GM19240 (cell line): Measurements from ENCODE around the gene CXCR4.
A peak's percentile ranks its signal among the peaks of the same experiment; 100 is the strongest.

Source experiments
- DNase-seq: peaks from one replicate; pipeline ENCODE4 v3.0.0; 2011; ENCODE audit warnings: low spot score; ENCODE audit not compliant: insufficient read length

CXCR4 gene

GRCh38 chr2:136117909-136118818, at the start of gene CXCR4:
Gene CXCR4, minus strand, starts transcription at chr2:136118149. Its CDS starts 89 bp downstream, at chr2:136118060.
- DNase-seq = peak; percentile 47

- no peak for DNase-seq
Measured at GRCh38 chr2:136164280-136164776, 46.4 kb upstream of the CXCR4 start.

- no peak for DNase-seq
Measured at GRCh38 chr2:136162438-136162837, 44.5 kb upstream of the CXCR4 start.

DNA sequence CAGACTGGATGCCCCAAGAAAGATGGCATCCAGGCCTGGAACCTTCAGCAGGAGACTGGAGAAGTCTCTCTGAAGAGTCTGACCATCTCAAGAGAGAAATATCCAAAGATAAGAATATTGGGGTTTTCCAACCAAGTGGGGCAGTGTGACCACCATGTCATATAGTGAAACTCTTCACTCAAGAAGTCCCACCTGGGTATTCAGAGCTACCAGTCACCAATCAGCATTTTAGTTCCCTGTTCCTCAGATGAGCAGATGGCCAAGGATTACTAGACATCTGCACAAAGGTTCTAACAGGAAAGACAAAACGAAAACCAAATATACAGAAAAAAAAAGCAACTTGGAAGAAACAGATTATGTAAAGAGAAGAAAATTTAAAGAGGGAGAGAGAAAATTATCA, 38.5 kb upstream of the CXCR4 start:
- DNase-seq = no peak

GRCh38 chr2:136154384-136154783, 36.4 kb upstream of the CXCR4 start:
- no peak for DNase-seq

DNA sequence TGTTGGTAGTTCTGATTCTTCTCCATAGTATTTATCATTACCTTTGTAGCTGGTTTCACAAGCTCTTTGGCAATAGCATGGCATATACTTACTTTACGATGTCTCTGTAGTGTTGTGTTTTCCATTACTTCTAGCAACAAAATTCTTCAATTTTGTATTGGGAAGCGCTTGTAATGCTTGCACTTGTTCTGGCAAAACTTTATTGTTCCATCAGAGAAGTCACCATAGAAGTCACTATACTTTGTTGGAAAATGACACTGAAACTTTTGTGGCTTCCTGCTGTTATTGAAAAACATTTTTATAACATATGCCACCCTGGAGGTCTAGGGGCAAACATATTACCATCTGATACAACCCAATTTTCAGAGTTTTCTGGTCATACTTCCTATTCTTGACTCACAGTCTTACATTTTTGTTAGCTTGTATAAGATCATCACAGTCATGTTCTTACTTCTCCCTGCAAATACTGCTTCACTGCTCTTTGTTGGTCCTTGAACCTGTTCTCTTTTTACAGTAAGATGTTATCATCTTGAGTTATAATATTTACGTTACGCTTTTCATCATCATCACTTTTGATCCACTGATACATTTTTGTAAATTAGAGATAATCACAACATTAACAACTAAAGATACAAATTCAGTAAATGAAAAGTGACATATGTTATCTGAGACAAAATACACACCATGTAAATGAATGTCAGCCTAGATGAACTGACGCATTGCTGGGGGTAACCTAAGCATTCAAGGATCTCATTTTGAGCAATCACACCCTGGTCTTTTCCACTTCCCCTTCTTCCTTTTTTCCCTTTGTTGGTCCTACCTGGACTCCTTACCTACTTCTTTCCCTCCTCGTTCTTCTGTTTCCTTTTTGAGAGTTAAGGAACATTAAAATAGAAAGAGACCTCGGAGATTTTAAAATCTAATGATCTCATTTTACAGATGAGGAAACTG, 33.3 kb upstream of the CXCR4 start:
- no peak for DNase-seq

DNA sequence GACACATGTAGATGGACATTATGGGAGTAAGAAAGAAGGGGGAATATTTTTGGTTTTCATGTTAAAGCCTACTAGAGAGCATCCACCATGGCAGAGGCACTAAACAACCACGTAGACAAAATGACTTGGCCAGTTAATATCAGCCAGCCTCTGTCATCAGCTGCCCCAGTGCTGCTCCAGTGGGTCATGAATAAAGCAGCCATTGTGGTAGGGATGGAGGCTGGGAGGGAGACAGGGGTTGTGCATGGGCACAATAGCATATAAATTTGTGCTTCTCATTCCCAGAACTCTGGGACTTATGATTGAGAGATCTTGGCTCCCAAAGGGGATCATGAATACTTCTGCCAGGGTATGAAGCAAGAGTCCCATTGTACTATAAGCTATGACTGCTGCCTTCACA, 31.1 kb upstream of the CXCR4 start:
- no peak for DNase-seq

DNA sequence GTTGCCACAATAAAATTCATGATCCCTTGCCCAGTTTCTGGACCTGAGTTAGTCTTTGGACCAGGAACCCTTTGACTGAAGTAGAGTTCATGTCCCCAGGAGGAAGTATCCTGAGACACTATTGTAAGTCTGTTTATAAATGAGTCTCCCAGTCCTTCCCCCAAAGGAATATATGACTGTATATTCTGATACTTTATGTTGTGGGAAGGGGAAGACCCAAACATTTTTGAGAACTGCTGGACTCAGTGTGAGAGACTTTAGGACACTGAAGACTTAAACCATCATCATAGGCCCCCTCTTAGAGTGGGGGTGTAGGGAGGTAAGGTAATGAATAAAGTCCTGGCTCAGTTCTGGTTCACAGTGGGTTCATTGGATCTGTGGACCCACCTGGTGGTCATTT, 28.6 kb upstream of the CXCR4 start:
- DNase-seq = no peak

DNA sequence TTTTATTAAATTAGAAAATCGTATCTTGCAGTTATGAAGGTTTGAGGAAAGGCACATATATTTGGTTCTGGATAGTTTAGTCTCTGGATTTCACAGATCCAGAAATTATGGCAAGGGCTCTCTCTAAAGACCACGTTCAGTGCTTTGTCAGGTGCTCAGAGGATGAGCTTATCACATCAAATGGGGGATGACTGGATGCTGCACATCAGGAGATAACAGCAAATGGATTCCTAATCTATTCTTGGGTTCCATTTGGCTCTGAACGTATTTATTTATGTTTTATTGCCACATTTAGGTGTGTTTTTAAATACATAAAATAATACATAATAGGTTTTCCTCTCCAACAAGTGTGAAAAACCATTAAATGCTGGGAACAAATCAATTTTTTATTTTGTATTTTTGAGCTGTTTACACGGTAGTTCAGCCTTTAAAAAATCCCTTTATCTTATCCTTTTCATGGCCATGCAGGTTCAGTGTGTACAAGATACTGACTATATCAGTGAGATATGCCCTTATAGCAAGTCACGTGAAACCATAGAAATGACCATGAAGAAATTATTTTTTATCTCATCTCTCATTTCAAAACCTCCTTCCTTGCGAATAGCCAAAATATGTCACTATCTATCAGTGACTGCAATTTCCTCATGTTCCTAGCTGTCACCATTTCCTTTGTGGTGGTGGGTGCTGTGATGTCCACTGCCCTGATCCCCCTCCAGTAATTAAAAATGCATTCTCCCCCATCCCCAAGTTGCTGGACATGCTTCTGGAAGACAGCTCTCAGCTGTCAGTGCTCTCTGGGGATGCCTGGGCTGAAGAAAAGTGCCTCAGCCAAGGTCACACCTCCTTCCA, 25.9 kb upstream of the CXCR4 start:
- DNase-seq = no peak

DNA sequence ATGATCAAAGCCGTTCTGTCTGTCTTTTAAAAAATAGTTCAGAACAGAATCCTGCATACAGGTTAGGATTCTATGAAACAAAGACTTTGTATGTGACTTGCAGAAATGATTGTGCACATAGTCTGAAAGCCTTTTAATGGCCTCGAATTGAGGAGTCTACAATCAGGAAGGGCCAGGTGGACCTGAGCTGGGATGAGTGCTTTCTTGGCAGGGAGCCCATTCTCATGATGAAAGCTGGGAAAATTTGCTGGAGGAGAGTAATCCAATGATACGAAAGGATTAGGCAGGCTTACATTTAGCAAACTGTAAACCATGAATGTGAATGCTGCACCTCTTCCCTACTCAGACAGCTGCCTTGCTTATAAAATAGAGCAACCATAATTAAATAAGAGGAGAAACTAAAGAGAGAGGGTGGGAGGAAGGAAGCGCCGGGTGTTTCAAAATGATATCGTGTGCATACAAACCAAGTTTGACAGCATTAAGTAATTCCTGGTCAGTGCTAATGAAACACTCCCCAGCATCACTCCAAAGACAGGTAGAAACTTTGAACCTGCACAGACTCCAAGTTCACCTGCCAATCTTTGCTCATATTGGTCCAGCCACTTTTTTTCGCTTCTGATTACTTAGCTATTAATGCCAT, 23.7 kb upstream of the CXCR4 start:
- no peak for DNase-seq

- no peak for DNase-seq
Measured at GRCh38 chr2:136139631-136140030, 21.7 kb upstream of the CXCR4 start.

- DNase-seq = no peak
Measured at GRCh38 chr2:136137982-136138381, 20.0 kb upstream of the CXCR4 start.

GRCh38 chr2:136136931-136137330, 19.0 kb upstream of the CXCR4 start:
- DNase-seq = no peak

- no peak for DNase-seq
Measured at GRCh38 chr2:136135921-136136906, 18.3 kb upstream of the CXCR4 start.

DNA sequence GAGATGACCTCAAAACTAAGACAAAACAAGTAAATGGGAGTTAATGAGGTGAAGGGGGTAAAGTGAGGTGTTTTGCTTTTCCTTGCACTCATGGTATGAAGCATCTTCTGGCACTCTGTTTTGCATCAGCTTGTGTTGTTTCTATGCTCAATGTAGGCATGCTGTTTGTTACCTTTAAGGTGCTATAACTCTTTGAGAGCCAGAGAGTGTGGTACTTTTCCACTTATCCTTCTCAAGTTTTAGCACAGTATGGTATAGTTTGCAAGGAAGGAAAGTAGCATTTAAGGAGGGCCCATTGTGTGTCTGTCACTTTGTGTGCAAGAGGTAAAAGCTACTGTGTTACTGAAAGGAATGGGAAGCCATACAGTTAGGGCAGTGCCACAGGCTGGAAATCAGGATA, 17.5 kb upstream of the CXCR4 start:
- DNase-seq = no peak

GRCh38 chr2:136134126-136134525, 16.2 kb upstream of the CXCR4 start:
- no peak for DNase-seq

GRCh38 chr2:136133586-136133985, 15.6 kb upstream of the CXCR4 start:
- DNase-seq = no peak

GRCh38 chr2:136133176-136133575, 15.2 kb upstream of the CXCR4 start:
- DNase-seq = no peak

GRCh38 chr2:136132825-136133155, 14.8 kb upstream of the CXCR4 start:
- no peak for DNase-seq
